ENCODE results near the gene SNAPC3.

SNAPC3 gene

GRCh38 chr9:15386465-15386864, 36.2 kb upstream of the SNAPC3 start:
- DNase-seq (ENCODE audit: insufficient read length, low spot score) = no peak
- no peak for FAIRE-seq
- no peak for TF ChIP-seq CTCF (IDR thresholded peaks at IDR 0.05; ENCODE audit: insufficient read depth, missing control alignments)

GRCh38 chr9:15389173-15389572, 33.5 kb upstream of the SNAPC3 start:
- DNase-seq (ENCODE audit: insufficient read length, low spot score) (no peak), FAIRE-seq (no peak)
- no peak for TF ChIP-seq CTCF (IDR thresholded peaks at IDR 0.05; ENCODE audit: insufficient read depth, missing control alignments)

- no peak for FAIRE-seq
- TF ChIP-seq CTCF (IDR thresholded peaks at IDR 0.05; ENCODE audit: insufficient read depth, missing control alignments) = no peak
- DNase-seq (ENCODE audit: insufficient read length, low spot score) = no peak
Observed at GRCh38 chr9:15389631-15390030, 33.0 kb upstream of the SNAPC3 start.

- no peak for TF ChIP-seq CTCF (IDR thresholded peaks at IDR 0.05; ENCODE audit: insufficient read depth, missing control alignments)
- FAIRE-seq = no peak
- DNase-seq (ENCODE audit: insufficient read length, low spot score) = no peak
Observed at GRCh38 chr9:15390201-15390600, 32.5 kb upstream of the SNAPC3 start.

- no peak for DNase-seq (ENCODE audit: insufficient read length, low spot score)
- no peak for TF ChIP-seq CTCF (IDR thresholded peaks at IDR 0.05; ENCODE audit: insufficient read depth, missing control alignments)
- FAIRE-seq = no peak
Observed at GRCh38 chr9:15392363-15392762, 30.3 kb upstream of the SNAPC3 start.

GRCh38 chr9:15400281-15400941, 22.3 kb upstream of the SNAPC3 start:
- no peak for TF ChIP-seq CTCF (IDR thresholded peaks at IDR 0.05; ENCODE audit: insufficient read depth, missing control alignments)
- no peak for DNase-seq (ENCODE audit: insufficient read length, low spot score)
- FAIRE-seq = no peak

GRCh38 chr9:15401266-15401665, 21.4 kb upstream of the SNAPC3 start:
- TF ChIP-seq CTCF (IDR thresholded peaks at IDR 0.05; ENCODE audit: insufficient read depth, missing control alignments) = no peak
- FAIRE-seq (no peak), DNase-seq (ENCODE audit: insufficient read length, low spot score) (no peak)

All from D721Med (cell line).